ENCODE results near the gene APLN.

APLN gene

GRCh38 chrX:129658429-129658828, 3.7 kb upstream of the APLN start:
- Histone ChIP-seq H2AFZ (ENCODE audit: low read length) (no peak overlapping the region), H2AK5ac (ENCODE audit: low read depth, low read length) (no peak overlapping the region), H2BK120ac (ENCODE audit: low read depth, low read length) (no peak overlapping the region), H3K4ac (ENCODE audit: low read length) (no peak overlapping the region), H2BK15ac (ENCODE audit: low read length) (no peak overlapping the region), H3K23ac (ENCODE audit: low read depth, low read length, poor library complexity) (no peak overlapping the region), H2BK12ac (ENCODE audit: low read length) (no peak overlapping the region), H3K9ac (ENCODE audit: low read depth, low read length, poor library complexity) (no peak overlapping the region), H2BK5ac (ENCODE audit: low read length) (no peak overlapping the region), H3K79me1 (ENCODE audit: low read depth, low read length) (no peaks in the 10 kb centered on the region), H3K14ac (ENCODE audit: low read length) (no peak overlapping the region), H3K36me3 (replicated peaks in 1 of 2; ENCODE audit: control insufficient read depth in 2 of 2, insufficient read depth in 2 of 2, low read length in 2 of 2) (no peaks in the 10 kb centered on the region), H3K4me3 (ENCODE audit: low read length in 2 of 2) (no peak overlapping the region), H4K91ac (ENCODE audit: low read depth, low read length, poor library complexity) (no peak overlapping the region), H3K27ac (replicated peaks; ENCODE audit: low read length) (no peak overlapping the region), H3K27me3 (ENCODE audit: control insufficient read depth in 3 of 3, insufficient read depth in 3 of 3, low read depth in 1 of 3, low read length in 3 of 3) (peaks cover 0 to 11% (median 3%) of the 10 kb centered on the region in 3 experiments), H3K9me3 (replicated peaks in 1 of 2; ENCODE audit: control insufficient read depth in 2 of 2, insufficient read depth in 1 of 2, low read depth in 1 of 2, low read length in 2 of 2) (peaks cover 0 to 2% of the 10 kb centered on the region in 2 donors), H3K18ac (ENCODE audit: low read length) (no peak overlapping the region), H4K8ac (ENCODE audit: low read depth, low read length) (no peak overlapping the region), H3K4me2 (ENCODE audit: insufficient read depth, low read length, poor library complexity, severe bottlenecking) (no peak overlapping the region), H3K4me1 (ENCODE audit: control insufficient read depth in 2 of 2, insufficient read depth in 1 of 2, low read depth in 1 of 2, low read length in 2 of 2) (peaks cover 5 to 6% of the 10 kb centered on the region in 2 donors)
- WGBS, 2 donors (ENCODE audit: extremely low coverage in 2 of 2, insufficient read length in 2 of 2, insufficient replicate concordance in 1 of 2) = no CpG with 5 or more reads among the region's 5 CpGs
- no peak for DNase-seq (ENCODE audit: low spot score)

- Histone ChIP-seq H3K27me3 (ENCODE audit: control insufficient read depth in 3 of 3, insufficient read depth in 3 of 3, low read depth in 1 of 3, low read length in 3 of 3) (peaks cover 0 to 17% (median 0%) of the 10 kb centered on the region in 3 experiments), H3K4me3 (ENCODE audit: low read length in 2 of 2) (peak overlapping the region in 1 of 2 donors; percentile 56)
Measured at GRCh38 chrX:129655547-129656249, 942 bp upstream of the APLN start.

GRCh38 chrX:129653971-129654651, 645 bp downstream of the APLN start:
- Histone ChIP-seq H4K8ac (ENCODE audit: low read depth, low read length) (no peak overlapping the region), H3K79me1 (ENCODE audit: low read depth, low read length) (no peaks in the 10 kb centered on the region), H2AFZ (ENCODE audit: low read length) (peak overlapping the region; percentile 93), H3K14ac (ENCODE audit: low read length) (no peak overlapping the region), H3K27me3 (ENCODE audit: control insufficient read depth in 3 of 3, insufficient read depth in 3 of 3, low read depth in 1 of 3, low read length in 3 of 3) (peaks cover 0 to 17% (median 0%) of the 10 kb centered on the region in 3 experiments), H3K4ac (ENCODE audit: low read length) (no peak overlapping the region), H3K9ac (ENCODE audit: low read depth, low read length, poor library complexity) (peak overlapping the region; percentile 60), H2AK5ac (ENCODE audit: low read depth, low read length) (no peak overlapping the region), H3K4me2 (ENCODE audit: insufficient read depth, low read length, poor library complexity, severe bottlenecking) (peak overlapping the region; percentile 77), H2BK12ac (ENCODE audit: low read length) (no peak overlapping the region), H3K18ac (ENCODE audit: low read length) (peak overlapping the region; percentile 57), H3K36me3 (replicated peaks in 1 of 2; ENCODE audit: control insufficient read depth in 2 of 2, insufficient read depth in 2 of 2, low read length in 2 of 2) (no peaks in the 10 kb centered on the region), H2BK5ac (ENCODE audit: low read length) (no peak overlapping the region), H4K91ac (ENCODE audit: low read depth, low read length, poor library complexity) (no peak overlapping the region), H3K27ac (replicated peaks; ENCODE audit: low read length) (no peak overlapping the region), H3K4me3 (ENCODE audit: low read length in 2 of 2) (peak overlapping the region; percentile 56 to 76), H3K4me1 (ENCODE audit: control insufficient read depth in 2 of 2, insufficient read depth in 1 of 2, low read depth in 1 of 2, low read length in 2 of 2) (peaks cover 8% of the 10 kb centered on the region in 2 donors), H2BK15ac (ENCODE audit: low read length) (no peak overlapping the region), H3K23ac (ENCODE audit: low read depth, low read length, poor library complexity) (no peak overlapping the region), H2BK120ac (ENCODE audit: low read depth, low read length) (no peak overlapping the region), H3K9me3 (replicated peaks in 1 of 2; ENCODE audit: control insufficient read depth in 2 of 2, insufficient read depth in 1 of 2, low read depth in 1 of 2, low read length in 2 of 2) (no peaks in the 10 kb centered on the region)
- no peak for DNase-seq (ENCODE audit: low spot score)
- WGBS, 2 donors (ENCODE audit: extremely low coverage in 2 of 2, insufficient read length in 2 of 2, insufficient replicate concordance in 1 of 2) = no CpG with 5 or more reads among the region's 57 CpGs

More at GRCh38 chrX:129655547-129656249, 942 bp upstream of the APLN start:
- no peaks in the 10 kb centered on the region for H3K36me3 ChIP-seq (replicated peaks in 1 of 2; ENCODE audit: control insufficient read depth in 2 of 2, insufficient read depth in 2 of 2, low read length in 2 of 2)
- H3K4me1 ChIP-seq (ENCODE audit: control insufficient read depth in 2 of 2, insufficient read depth in 1 of 2, low read depth in 1 of 2, low read length in 2 of 2) = peaks cover 8% of the 10 kb centered on the region in 2 donors
- H3K79me1 ChIP-seq (ENCODE audit: low read depth, low read length) = no peaks in the 10 kb centered on the region
- H3K14ac ChIP-seq (ENCODE audit: low read length) = no peak overlapping the region
- H2AK5ac ChIP-seq (ENCODE audit: low read depth, low read length) = no peak overlapping the region
- H2BK15ac ChIP-seq (ENCODE audit: low read length) = no peak overlapping the region
- no peak overlapping the region for H3K4ac ChIP-seq (ENCODE audit: low read length)
- no peak overlapping the region for H2BK5ac ChIP-seq (ENCODE audit: low read length)
- no CpG with 5 or more reads among the region's 11 CpGs for WGBS, 2 donors (ENCODE audit: extremely low coverage in 2 of 2, insufficient read length in 2 of 2, insufficient replicate concordance in 1 of 2)
- no peak for DNase-seq (ENCODE audit: low spot score)
- H4K8ac ChIP-seq (ENCODE audit: low read depth, low read length) = no peak overlapping the region
- H3K9me3 ChIP-seq (replicated peaks in 1 of 2; ENCODE audit: control insufficient read depth in 2 of 2, insufficient read depth in 1 of 2, low read depth in 1 of 2, low read length in 2 of 2) = peaks cover 0 to 2% of the 10 kb centered on the region in 2 donors
- H4K91ac ChIP-seq (ENCODE audit: low read depth, low read length, poor library complexity) = no peak overlapping the region
- no peak overlapping the region for H2BK12ac ChIP-seq (ENCODE audit: low read length)
- H3K4me2 ChIP-seq (ENCODE audit: insufficient read depth, low read length, poor library complexity, severe bottlenecking) = peak overlapping the region; percentile 77
- H2BK120ac ChIP-seq (ENCODE audit: low read depth, low read length) = no peak overlapping the region
- H2AFZ ChIP-seq (ENCODE audit: low read length) = peak overlapping the region; percentile 93
- no peak overlapping the region for H3K27ac ChIP-seq (replicated peaks; ENCODE audit: low read length)
- H3K18ac ChIP-seq (ENCODE audit: low read length) = no peak overlapping the region
- H3K9ac ChIP-seq (ENCODE audit: low read depth, low read length, poor library complexity) = no peak overlapping the region
- H3K23ac ChIP-seq (ENCODE audit: low read depth, low read length, poor library complexity) = no peak overlapping the region
